Stomach smooth muscle (tissue), 2 donors: ENCODE data around the gene ATP10A.

Source experiments
- H3K27ac ChIP-seq: one replicate; pipeline ENCODE4 v1.7.0; 2013; ENCODE audit warnings: mild to moderate bottlenecking, low read length, inconsistent platforms
- H3K27me3 ChIP-seq, 2 donors: one replicate each; pipeline ENCODE4 v1.7.0; 2013; ENCODE audit warnings: low read length in 2 of 2; ENCODE audit not compliant: insufficient read depth in 2 of 2, control insufficient read depth in 1 of 2
- H3K36me3 ChIP-seq, 2 donors: one replicate each; pipeline ENCODE4 v1.7.0; 2013; ENCODE audit warnings: low read length in 2 of 2; ENCODE audit not compliant: control insufficient read depth in 2 of 2, insufficient read depth in 2 of 2
- H3K4me1 ChIP-seq: one replicate; pipeline ENCODE4 v1.7.0; 2013; ENCODE audit warnings: low read length; ENCODE audit not compliant: control insufficient read depth, insufficient read depth
- H3K4me3 ChIP-seq, 2 donors: one replicate each; pipeline ENCODE4 v1.7.0; 2013; ENCODE audit warnings: low read length in 2 of 2
- H3K9ac ChIP-seq, 2 donors: one replicate each; pipeline ENCODE4 v1.7.0; 2013; ENCODE audit warnings: low read length in 2 of 2, mild to moderate bottlenecking in 1 of 2
- H3K9me3 ChIP-seq, 2 donors: one replicate each; pipeline ENCODE4 v1.7.0; 2013; ENCODE audit warnings: low read length in 2 of 2; ENCODE audit not compliant: control insufficient read depth in 2 of 2
- donor health status: healthy.
- donor health status: Pancreatic carcinoma.

ATP10A gene

GRCh38 chr15:25677719-25678499 lies 185.2 kb downstream of the ATP10A start:
- H3K9me3 ChIP-seq = no peaks in the 10 kb centered on the region
- peaks cover 26 to 34% of the 10 kb centered on the region in 2 donors for H3K36me3 ChIP-seq
- H3K27ac ChIP-seq = no peak overlapping the region
- H3K4me3 ChIP-seq = no peak overlapping the region
- H3K9ac ChIP-seq = no peak overlapping the region
- peaks cover 41% of the 10 kb centered on the region for H3K4me1 ChIP-seq
- no peaks in the 10 kb centered on the region for H3K27me3 ChIP-seq

GRCh38 chr15:25676070-25676469 lies 187.1 kb downstream of the ATP10A start:
- peak overlapping the region; percentile 75 for H3K27ac ChIP-seq

DNA sequence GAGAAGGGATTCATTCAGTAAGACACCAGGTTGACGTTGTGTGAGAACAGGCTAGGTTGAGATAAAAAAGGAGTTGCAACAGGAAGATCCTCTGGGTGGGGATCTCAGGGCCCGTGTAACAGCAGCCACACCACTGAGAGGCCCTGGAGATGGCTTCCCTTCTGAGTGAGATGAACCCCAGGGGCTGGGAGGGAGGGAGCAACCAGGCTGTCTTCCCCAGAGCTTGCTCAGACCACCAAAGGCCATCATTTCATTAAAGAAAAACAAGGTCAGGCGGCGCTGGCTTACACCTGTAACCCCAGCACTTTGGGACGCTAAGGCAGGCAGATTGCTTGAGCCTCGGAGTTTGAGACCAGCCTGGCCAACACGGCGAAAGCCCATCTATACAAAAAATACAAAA lies 187.7 kb downstream of the ATP10A start:
- peaks cover 21 to 27% of the 10 kb centered on the region in 2 donors for H3K36me3 ChIP-seq
- no peaks in the 10 kb centered on the region for H3K27me3 ChIP-seq
- H3K4me3 ChIP-seq = no peak overlapping the region
- peak overlapping the region; percentile 75 for H3K27ac ChIP-seq
- peaks cover 51% of the 10 kb centered on the region for H3K4me1 ChIP-seq
- no peaks in the 10 kb centered on the region for H3K9me3 ChIP-seq
- H3K9ac ChIP-seq = peak overlapping the region in 1 of 2 donors; percentile 22

More at GRCh38 chr15:25676070-25676469, 187.1 kb downstream of the ATP10A start:
- Histone ChIP-seq H3K9ac (no peak overlapping the region), H3K27me3 (no peaks in the 10 kb centered on the region), H3K4me1 (peaks cover 45% of the 10 kb centered on the region), H3K4me3 (no peak overlapping the region), H3K9me3 (no peaks in the 10 kb centered on the region), H3K36me3 (peaks cover 26 to 34% of the 10 kb centered on the region in 2 donors)

DNA sequence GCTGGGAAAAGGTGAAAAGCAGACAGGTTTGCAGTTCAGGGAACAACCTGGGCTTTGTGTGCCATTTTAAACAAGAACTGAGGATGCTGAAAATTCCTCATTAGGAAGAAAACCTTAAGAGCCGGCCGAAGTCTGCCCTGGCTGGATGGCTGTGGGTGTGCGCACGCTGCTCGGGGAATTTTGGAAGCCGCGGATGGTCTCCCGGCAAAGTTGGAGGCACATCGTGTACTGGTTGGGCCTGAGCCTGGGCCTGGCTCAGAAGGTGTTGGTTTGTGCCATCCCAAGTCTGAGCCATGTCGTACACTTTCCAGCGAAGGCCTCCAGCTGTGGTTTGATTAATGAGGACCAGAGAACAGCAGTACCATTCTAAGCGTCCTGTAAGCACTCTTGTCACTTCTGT lies 188.2 kb downstream of the ATP10A start:
- H3K4me1 ChIP-seq = peaks cover 56% of the 10 kb centered on the region

GRCh38 chr15:25673972-25674371 lies 189.2 kb downstream of the ATP10A start:
- H3K27ac ChIP-seq = peak overlapping the region; percentile 75

More for the DNA sequence above, 188.2 kb downstream of the ATP10A start:
- no peak overlapping the region for H3K4me3 ChIP-seq
- peak overlapping the region; percentile 75 for H3K27ac ChIP-seq
- H3K36me3 ChIP-seq = peaks cover 16 to 22% of the 10 kb centered on the region in 2 donors
- H3K9ac ChIP-seq = peak overlapping the region; percentile 22 to 55
- no peaks in the 10 kb centered on the region for H3K9me3 ChIP-seq
- H3K27me3 ChIP-seq = no peaks in the 10 kb centered on the region

DNA sequence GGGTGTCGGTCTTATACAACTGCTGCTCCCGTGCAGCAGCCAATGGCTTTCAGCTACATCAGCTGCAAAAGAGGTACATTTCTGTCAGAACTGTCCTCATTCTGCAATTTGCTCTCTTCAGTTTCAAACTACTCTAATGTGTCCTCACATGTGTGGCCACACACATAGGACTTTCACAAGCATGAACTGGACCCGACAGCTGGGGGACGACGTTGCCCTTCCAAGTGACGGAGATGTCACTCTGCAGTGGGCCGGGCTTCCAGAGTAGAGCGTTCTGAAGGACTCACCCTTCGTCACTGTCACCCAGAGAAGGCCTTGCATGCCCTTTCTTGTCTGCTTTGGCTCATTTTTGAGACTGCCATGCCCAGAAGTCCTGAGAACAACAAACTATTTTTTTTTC lies 189.8 kb downstream of the ATP10A start:
- Histone ChIP-seq H3K4me3 (no peak overlapping the region), H3K27me3 (no peaks in the 10 kb centered on the region), H3K27ac (peak overlapping the region; percentile 75), H3K9ac (no peak overlapping the region), H3K9me3 (no peaks in the 10 kb centered on the region), H3K36me3 (peaks cover 4 to 10% of the 10 kb centered on the region in 2 donors), H3K4me1 (peaks cover 67% of the 10 kb centered on the region)

More at GRCh38 chr15:25673972-25674371, 189.2 kb downstream of the ATP10A start:
- peaks cover 9 to 16% of the 10 kb centered on the region in 2 donors for H3K36me3 ChIP-seq
- no peaks in the 10 kb centered on the region for H3K9me3 ChIP-seq
- H3K4me1 ChIP-seq = peaks cover 63% of the 10 kb centered on the region
- H3K27me3 ChIP-seq = no peaks in the 10 kb centered on the region
- no peak overlapping the region for H3K4me3 ChIP-seq
- H3K9ac ChIP-seq = no peak overlapping the region

- Histone ChIP-seq H3K36me3 (no peaks in the 10 kb centered on the region), H3K4me3 (peak overlapping the region; percentile 37 to 55), H3K4me1 (peaks cover 71% of the 10 kb centered on the region), H3K27me3 (no peaks in the 10 kb centered on the region), H3K27ac (peak overlapping the region; percentile 73), H3K9me3 (no peaks in the 10 kb centered on the region), H3K9ac (peak overlapping the region in 1 of 2 donors; percentile 40)
These were observed 192.0 kb downstream of the ATP10A start for GRCh38 chr15:25671132-25671531.

- peak overlapping the region; percentile 73 for H3K27ac ChIP-seq
- no peaks in the 10 kb centered on the region for H3K27me3 ChIP-seq
- no peaks in the 10 kb centered on the region for H3K36me3 ChIP-seq
- peak overlapping the region; percentile 36 to 40 for H3K9ac ChIP-seq
- H3K4me3 ChIP-seq = peak overlapping the region; percentile 37 to 55
- no peaks in the 10 kb centered on the region for H3K9me3 ChIP-seq
- H3K4me1 ChIP-seq = peaks cover 68% of the 10 kb centered on the region
These were observed 192.5 kb downstream of the ATP10A start for GRCh38 chr15:25670621-25671020.

- Histone ChIP-seq H3K9ac (peak overlapping the region; percentile 36 to 40), H3K27me3 (no peaks in the 10 kb centered on the region), H3K27ac (peak overlapping the region; percentile 73), H3K9me3 (no peaks in the 10 kb centered on the region), H3K4me3 (peak overlapping the region; percentile 37 to 55), H3K36me3 (no peaks in the 10 kb centered on the region), H3K4me1 (peaks cover 66% of the 10 kb centered on the region)
These were observed 193.0 kb downstream of the ATP10A start for GRCh38 chr15:25670025-25670554.

GRCh38 chr15:25668901-25669300 lies 194.2 kb downstream of the ATP10A start:
- Histone ChIP-seq H3K27ac (no peak overlapping the region), H3K36me3 (no peaks in the 10 kb centered on the region), H3K9ac (no peak overlapping the region), H3K4me1 (peaks cover 55% of the 10 kb centered on the region), H3K9me3 (no peaks in the 10 kb centered on the region), H3K4me3 (no peak overlapping the region), H3K27me3 (no peaks in the 10 kb centered on the region)
